Measurements from ENCODE around the gene FOXQ1.

Gene FOXQ1

DNA sequence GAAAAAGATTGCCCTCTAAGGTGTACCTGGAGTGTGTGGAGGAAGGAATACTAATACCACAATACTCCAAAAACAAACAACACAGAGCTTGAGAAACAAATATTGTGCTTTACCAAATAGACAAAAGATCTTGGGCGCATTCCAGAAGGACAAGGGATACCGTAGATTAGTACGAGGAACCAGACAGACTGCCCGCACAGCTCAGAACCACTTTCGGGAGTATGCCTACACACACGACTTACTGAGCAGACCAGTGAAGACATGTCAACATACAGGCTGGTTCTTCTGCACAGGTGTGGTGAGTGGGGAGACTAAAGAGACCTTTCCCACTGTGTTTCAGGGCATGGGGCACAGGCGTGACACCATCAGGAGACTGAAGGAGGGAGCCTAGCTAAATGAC lies 15.8 kb upstream of the FOXQ1 start:
- H3K36me3 ChIP-seq (ENCODE audit: insufficient read depth, low read depth, low read length) = no peaks in the 10 kb centered on the region
- no peak overlapping the region for H3K9ac ChIP-seq (ENCODE audit: low read depth, low read length)
- H3K4me1 ChIP-seq (ENCODE audit: insufficient read depth, low read length) = no peaks in the 10 kb centered on the region
- no peaks in the 10 kb centered on the region for H3K27me3 ChIP-seq (ENCODE audit: insufficient read depth, low read length)
- H3K9me3 ChIP-seq (ENCODE audit: insufficient read depth, low read depth, low read length) = no peaks in the 10 kb centered on the region
- H3K4me3 ChIP-seq (ENCODE audit: low read length) = no peak overlapping the region
- H3K27ac ChIP-seq (ENCODE audit: low read length) = no peak overlapping the region

DNA sequence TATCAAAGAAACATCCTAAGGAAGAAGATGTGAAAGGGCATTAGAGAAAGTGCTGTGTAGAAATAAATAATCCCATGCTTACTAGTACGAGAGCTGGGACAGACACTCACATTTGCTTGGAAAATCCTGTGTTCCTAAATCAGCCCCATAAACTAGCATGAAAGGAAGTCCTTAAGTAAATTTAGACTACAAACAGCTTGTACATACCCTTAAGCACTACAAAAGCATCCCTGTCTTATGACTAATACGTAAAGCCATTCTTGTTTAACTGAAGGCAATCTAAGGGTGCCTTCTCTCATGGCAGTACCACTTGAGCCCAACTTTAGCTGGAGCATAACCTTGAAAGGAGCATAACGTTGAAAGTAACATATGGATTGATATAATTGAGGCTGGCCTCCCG lies 15.4 kb upstream of the FOXQ1 start:
- Histone ChIP-seq H3K36me3 (ENCODE audit: insufficient read depth, low read depth, low read length) (no peaks in the 10 kb centered on the region), H3K9me3 (ENCODE audit: insufficient read depth, low read depth, low read length) (no peaks in the 10 kb centered on the region), H3K9ac (ENCODE audit: low read depth, low read length) (no peak overlapping the region), H3K4me3 (ENCODE audit: low read length) (no peak overlapping the region), H3K4me1 (ENCODE audit: insufficient read depth, low read length) (no peaks in the 10 kb centered on the region), H3K27me3 (ENCODE audit: insufficient read depth, low read length) (no peaks in the 10 kb centered on the region), H3K27ac (ENCODE audit: low read length) (no peak overlapping the region)

DNA sequence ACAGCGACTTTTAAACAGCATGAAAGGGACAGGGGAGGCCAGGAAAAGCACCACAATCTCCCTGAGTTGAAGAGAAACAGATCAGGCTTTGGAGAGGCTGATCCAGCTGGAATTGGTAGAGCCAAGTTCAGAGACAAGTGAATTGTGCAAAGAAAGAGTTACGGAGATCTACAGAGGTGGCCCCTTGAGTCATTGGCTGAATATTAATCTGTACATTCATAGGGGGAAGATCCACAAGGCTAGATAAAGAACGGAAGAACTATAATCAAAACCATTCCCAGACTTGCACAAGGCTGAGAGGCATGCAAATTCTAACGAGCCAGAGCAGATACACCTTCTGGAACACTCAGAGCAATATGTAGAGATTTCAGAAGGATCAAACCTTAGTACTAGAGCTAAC lies 14.2 kb upstream of the FOXQ1 start:
- H3K36me3 ChIP-seq (ENCODE audit: insufficient read depth, low read depth, low read length) = no peaks in the 10 kb centered on the region
- H3K4me3 ChIP-seq (ENCODE audit: low read length) = no peak overlapping the region

DNA sequence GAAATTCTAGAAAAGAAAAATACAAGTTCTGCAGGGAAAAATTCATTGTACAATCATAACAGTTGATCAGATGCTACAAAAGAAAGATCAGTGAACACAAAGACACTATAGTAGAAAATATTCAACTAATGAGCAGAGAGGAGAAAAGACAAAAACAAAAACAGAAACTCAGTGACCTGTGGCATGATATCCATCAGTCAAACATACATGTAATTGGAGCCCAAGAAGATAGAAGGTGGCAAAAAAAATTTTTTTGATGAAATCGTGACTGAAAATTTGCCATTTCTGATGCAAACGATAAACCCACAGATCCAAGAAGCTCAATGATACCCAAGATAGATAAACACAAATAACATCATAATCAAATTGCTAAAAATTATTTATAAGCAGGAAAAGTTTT lies 13.1 kb upstream of the FOXQ1 start:
- H3K9me3 ChIP-seq (ENCODE audit: insufficient read depth, low read depth, low read length) = no peaks in the 10 kb centered on the region
- H3K9ac ChIP-seq (ENCODE audit: low read depth, low read length) = no peak overlapping the region
- no peak overlapping the region for H3K4me3 ChIP-seq (ENCODE audit: low read length)
- no peaks in the 10 kb centered on the region for H3K4me1 ChIP-seq (ENCODE audit: insufficient read depth, low read length)
- no peaks in the 10 kb centered on the region for H3K36me3 ChIP-seq (ENCODE audit: insufficient read depth, low read depth, low read length)
- no peak overlapping the region for H3K27ac ChIP-seq (ENCODE audit: low read length)
- no peaks in the 10 kb centered on the region; the same call in 1 of the 2 replicates for H3K27me3 ChIP-seq (ENCODE audit: insufficient read depth, low read length)

More for the DNA sequence above, 14.2 kb upstream of the FOXQ1 start:
- no peak overlapping the region for H3K9ac ChIP-seq (ENCODE audit: low read depth, low read length)
- no peaks in the 10 kb centered on the region for H3K4me1 ChIP-seq (ENCODE audit: insufficient read depth, low read length)
- H3K27ac ChIP-seq (ENCODE audit: low read length) = no peak overlapping the region
- no peaks in the 10 kb centered on the region for H3K9me3 ChIP-seq (ENCODE audit: insufficient read depth, low read depth, low read length)
- H3K27me3 ChIP-seq (ENCODE audit: insufficient read depth, low read length) = no peaks in the 10 kb centered on the region; the same call in 1 of the 2 replicates

- Histone ChIP-seq H3K27ac (ENCODE audit: low read length) (no peak overlapping the region), H3K9ac (ENCODE audit: low read depth, low read length) (no peak overlapping the region), H3K4me1 (ENCODE audit: insufficient read depth, low read length) (no peaks in the 10 kb centered on the region), H3K27me3 (ENCODE audit: insufficient read depth, low read length) (peaks cover 58% of the 10 kb centered on the region), H3K9me3 (ENCODE audit: insufficient read depth, low read depth, low read length) (no peaks in the 10 kb centered on the region; the same call in 1 of the 2 replicates), H3K4me3 (ENCODE audit: low read length) (no peak overlapping the region), H3K36me3 (ENCODE audit: insufficient read depth, low read depth, low read length) (no peaks in the 10 kb centered on the region)
Observed at GRCh38 chr6:1306133-1306532, 5.8 kb upstream of the FOXQ1 start.

DNA sequence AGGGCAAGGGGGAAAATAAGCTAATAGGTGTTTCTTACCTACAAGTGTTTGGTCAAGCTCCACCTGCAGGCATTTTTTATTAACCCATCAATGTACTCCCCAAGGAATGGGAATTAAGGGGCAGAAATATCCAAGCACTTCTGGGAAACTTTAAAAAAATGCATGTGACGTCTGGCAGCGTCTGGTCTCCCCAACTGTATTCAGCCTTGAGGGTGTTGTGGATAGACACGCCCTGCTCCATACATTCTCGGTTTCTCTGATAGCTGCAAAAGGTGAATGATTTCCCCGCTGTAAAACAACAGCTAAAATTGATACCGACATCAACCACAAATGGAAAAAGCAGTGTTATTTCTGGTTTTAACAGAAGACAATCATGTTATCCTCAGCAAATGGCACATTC lies 2.5 kb upstream of the FOXQ1 start:
- Histone ChIP-seq H3K27ac (ENCODE audit: low read length) (no peak overlapping the region), H3K4me3 (ENCODE audit: low read length) (no peak overlapping the region), H3K4me1 (ENCODE audit: insufficient read depth, low read length) (no peaks in the 10 kb centered on the region), H3K9me3 (ENCODE audit: insufficient read depth, low read depth, low read length) (no peaks in the 10 kb centered on the region; the same call in 1 of the 2 replicates), H3K27me3 (ENCODE audit: insufficient read depth, low read length) (peaks cover 91% of the 10 kb centered on the region), H3K9ac (ENCODE audit: low read depth, low read length) (no peak overlapping the region), H3K36me3 (ENCODE audit: insufficient read depth, low read depth, low read length) (no peaks in the 10 kb centered on the region)

GRCh38 chr6:1310628-1311399 lies 1.1 kb upstream of the FOXQ1 start:
- no peaks in the 10 kb centered on the region; the same call in 1 of the 2 replicates for H3K9me3 ChIP-seq (ENCODE audit: insufficient read depth, low read depth, low read length)
- no peak overlapping the region for H3K27ac ChIP-seq (ENCODE audit: low read length)
- no peaks in the 10 kb centered on the region for H3K4me1 ChIP-seq (ENCODE audit: insufficient read depth, low read length)
- peaks cover 99% of the 10 kb centered on the region for H3K27me3 ChIP-seq (ENCODE audit: insufficient read depth, low read length)
- no peaks in the 10 kb centered on the region for H3K36me3 ChIP-seq (ENCODE audit: insufficient read depth, low read depth, low read length)
- H3K4me3 ChIP-seq (ENCODE audit: low read length) = peak overlapping the region; percentile 42
- H3K9ac ChIP-seq (ENCODE audit: low read depth, low read length) = no peak overlapping the region

- no peaks in the 10 kb centered on the region; the same call in 1 of the 2 replicates for H3K9me3 ChIP-seq (ENCODE audit: insufficient read depth, low read depth, low read length)
Observed at GRCh38 chr6:1312203-1312472, 240 bp downstream of the FOXQ1 start.

DNA sequence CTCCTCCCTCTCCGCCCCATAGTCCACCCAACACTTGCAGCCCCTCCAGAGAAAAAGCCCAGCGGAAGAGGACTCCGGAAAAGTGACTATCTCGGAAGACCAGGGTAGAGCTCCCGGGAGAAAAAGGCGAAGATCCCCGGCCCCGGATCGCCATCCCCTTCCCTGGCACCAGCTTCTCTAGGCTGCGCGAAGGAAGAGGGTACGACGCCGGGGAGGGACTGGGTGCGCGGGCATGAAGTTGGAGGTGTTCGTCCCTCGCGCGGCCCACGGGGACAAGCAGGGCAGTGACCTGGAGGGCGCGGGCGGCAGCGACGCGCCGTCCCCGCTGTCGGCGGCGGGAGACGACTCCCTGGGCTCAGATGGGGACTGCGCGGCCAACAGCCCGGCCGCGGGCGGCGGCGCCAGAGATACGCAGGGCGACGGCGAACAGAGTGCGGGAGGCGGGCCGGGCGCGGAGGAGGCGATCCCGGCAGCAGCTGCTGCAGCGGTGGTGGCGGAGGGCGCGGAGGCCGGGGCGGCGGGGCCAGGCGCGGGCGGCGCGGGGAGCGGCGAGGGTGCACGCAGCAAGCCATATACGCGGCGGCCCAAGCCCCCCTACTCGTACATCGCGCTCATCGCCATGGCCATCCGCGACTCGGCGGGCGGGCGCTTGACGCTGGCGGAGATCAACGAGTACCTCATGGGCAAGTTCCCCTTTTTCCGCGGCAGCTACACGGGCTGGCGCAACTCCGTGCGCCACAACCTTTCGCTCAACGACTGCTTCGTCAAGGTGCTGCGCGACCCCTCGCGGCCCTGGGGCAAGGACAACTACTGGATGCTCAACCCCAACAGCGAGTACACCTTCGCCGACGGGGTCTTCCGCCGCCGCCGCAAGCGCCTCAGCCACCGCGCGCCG lies 822 bp downstream of the FOXQ1 start:
- H3K9me3 ChIP-seq (ENCODE audit: insufficient read depth, low read depth, low read length) = no peaks in the 10 kb centered on the region; the same call in 1 of the 2 replicates

More at GRCh38 chr6:1312203-1312472, 240 bp downstream of the FOXQ1 start:
- Histone ChIP-seq H3K36me3 (ENCODE audit: insufficient read depth, low read depth, low read length) (no peaks in the 10 kb centered on the region), H3K9ac (ENCODE audit: low read depth, low read length) (no peak overlapping the region), H3K4me1 (ENCODE audit: insufficient read depth, low read length) (no peaks in the 10 kb centered on the region), H3K4me3 (ENCODE audit: low read length) (peak overlapping the region; percentile 42), H3K27me3 (ENCODE audit: insufficient read depth, low read length) (peaks cover 96% of the 10 kb centered on the region), H3K27ac (ENCODE audit: low read length) (no peak overlapping the region)

GRCh38 chr6:1313384-1313766 lies 1.5 kb downstream of the FOXQ1 start:
- Histone ChIP-seq H3K36me3 (ENCODE audit: insufficient read depth, low read depth, low read length) (no peaks in the 10 kb centered on the region), H3K9me3 (ENCODE audit: insufficient read depth, low read depth, low read length) (no peaks in the 10 kb centered on the region; the same call in 1 of the 2 replicates), H3K27me3 (ENCODE audit: insufficient read depth, low read length) (peaks cover 91% of the 10 kb centered on the region), H3K9ac (ENCODE audit: low read depth, low read length) (no peak overlapping the region), H3K4me3 (ENCODE audit: low read length) (no peak overlapping the region), H3K4me1 (ENCODE audit: insufficient read depth, low read length) (no peaks in the 10 kb centered on the region), H3K27ac (ENCODE audit: low read length) (no peak overlapping the region)

More for the DNA sequence above, 822 bp downstream of the FOXQ1 start:
- peaks cover 91% of the 10 kb centered on the region for H3K27me3 ChIP-seq (ENCODE audit: insufficient read depth, low read length)
- H3K36me3 ChIP-seq (ENCODE audit: insufficient read depth, low read depth, low read length) = no peaks in the 10 kb centered on the region
- no peak overlapping the region for H3K9ac ChIP-seq (ENCODE audit: low read depth, low read length)
- no peak overlapping the region for H3K27ac ChIP-seq (ENCODE audit: low read length)
- peak overlapping the region; percentile 57 for H3K4me3 ChIP-seq (ENCODE audit: low read length)
- H3K4me1 ChIP-seq (ENCODE audit: insufficient read depth, low read length) = no peaks in the 10 kb centered on the region

GRCh38 chr6:1313767-1314503 lies 2.0 kb downstream of the FOXQ1 start:
- peaks cover 86% of the 10 kb centered on the region for H3K27me3 ChIP-seq (ENCODE audit: insufficient read depth, low read length)
- peak overlapping the region; percentile 21; the same call in 1 of the 2 replicates for H3K4me3 ChIP-seq (ENCODE audit: low read length)
- H3K9ac ChIP-seq (ENCODE audit: low read depth, low read length) = no peak overlapping the region

More at GRCh38 chr6:1313767-1314503, 2.0 kb downstream of the FOXQ1 start:
- no peaks in the 10 kb centered on the region for H3K36me3 ChIP-seq (ENCODE audit: insufficient read depth, low read depth, low read length)
- no peaks in the 10 kb centered on the region for H3K4me1 ChIP-seq (ENCODE audit: insufficient read depth, low read length)
- H3K27ac ChIP-seq (ENCODE audit: low read length) = no peak overlapping the region
- H3K9me3 ChIP-seq (ENCODE audit: insufficient read depth, low read depth, low read length) = no peaks in the 10 kb centered on the region; the same call in 1 of the 2 replicates
